Fibroblast of mammary gland (primary cell): ENCODE results near the gene USP3.

Experiments used
- DNase-seq: peaks from one replicate; pipeline ENCODE4 v3.0.0-alpha.2; 2010; ENCODE audit warnings: low read depth
- H3K4me3 ChIP-seq: 2 replicates; pipeline ENCODE4 v1.5.1; 2011; ENCODE audit warnings: low read depth, mild to moderate bottlenecking, low read length, moderate library complexity; ENCODE audit not compliant: control insufficient read depth
- TF ChIP-seq, protein P1 (sequence below): conservative IDR thresholded peaks from 2 replicates; pipeline ENCODE4 v1.5.1; 2011; ENCODE audit warnings: low read depth, low read length, inconsistent platforms; ENCODE audit not compliant: control insufficient read depth, insufficient read depth

USP3 gene

DNA sequence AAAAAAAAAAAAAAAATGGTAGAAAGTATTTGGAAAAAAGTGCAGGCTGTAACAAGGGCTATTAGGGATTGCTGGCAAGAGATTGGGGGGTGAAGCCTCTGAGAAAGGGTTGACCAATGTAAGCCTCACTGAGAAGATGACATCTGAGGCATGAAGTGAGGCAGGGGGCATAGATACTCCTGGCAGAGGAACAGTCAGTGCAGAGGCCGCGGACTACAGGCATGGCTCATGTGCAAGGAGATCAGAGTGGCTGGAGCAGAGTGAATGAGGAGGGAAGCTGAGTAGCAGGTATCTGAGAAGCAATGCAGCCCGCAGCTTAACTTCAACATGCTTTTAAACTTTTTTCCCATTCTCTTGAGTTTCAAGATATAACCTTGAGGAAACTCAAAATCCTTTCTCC lies 98.2 kb downstream of the USP3 start:
- no peak for DNase-seq
- H3K4me3 ChIP-seq = no peak overlapping the region
- TF ChIP-seq, protein P1, sequence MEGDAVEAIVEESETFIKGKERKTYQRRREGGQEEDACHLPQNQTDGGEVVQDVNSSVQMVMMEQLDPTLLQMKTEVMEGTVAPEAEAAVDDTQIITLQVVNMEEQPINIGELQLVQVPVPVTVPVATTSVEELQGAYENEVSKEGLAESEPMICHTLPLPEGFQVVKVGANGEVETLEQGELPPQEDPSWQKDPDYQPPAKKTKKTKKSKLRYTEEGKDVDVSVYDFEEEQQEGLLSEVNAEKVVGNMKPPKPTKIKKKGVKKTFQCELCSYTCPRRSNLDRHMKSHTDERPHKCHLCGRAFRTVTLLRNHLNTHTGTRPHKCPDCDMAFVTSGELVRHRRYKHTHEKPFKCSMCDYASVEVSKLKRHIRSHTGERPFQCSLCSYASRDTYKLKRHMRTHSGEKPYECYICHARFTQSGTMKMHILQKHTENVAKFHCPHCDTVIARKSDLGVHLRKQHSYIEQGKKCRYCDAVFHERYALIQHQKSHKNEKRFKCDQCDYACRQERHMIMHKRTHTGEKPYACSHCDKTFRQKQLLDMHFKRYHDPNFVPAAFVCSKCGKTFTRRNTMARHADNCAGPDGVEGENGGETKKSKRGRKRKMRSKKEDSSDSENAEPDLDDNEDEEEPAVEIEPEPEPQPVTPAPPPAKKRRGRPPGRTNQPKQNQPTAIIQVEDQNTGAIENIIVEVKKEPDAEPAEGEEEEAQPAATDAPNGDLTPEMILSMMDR = no peak

DNA sequence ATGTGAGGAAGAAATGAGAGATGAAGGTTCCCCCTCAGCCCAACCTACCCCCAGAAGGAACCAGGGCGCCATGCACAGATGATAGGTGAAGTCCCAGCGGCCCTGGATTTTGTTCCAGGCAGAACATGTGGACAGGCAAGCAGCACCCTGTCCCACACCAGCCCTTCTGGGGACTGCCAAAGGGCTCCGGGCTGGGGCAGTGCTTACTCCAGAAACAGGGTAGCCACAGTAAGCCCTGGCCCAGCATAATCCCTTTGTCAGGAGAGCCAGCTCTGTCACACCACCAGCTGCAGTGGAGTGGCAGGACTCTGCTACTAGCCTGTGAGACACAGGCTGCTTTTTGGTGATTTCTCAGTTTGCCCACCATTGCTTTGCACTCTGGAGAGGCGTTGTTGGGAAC lies 99.1 kb downstream of the USP3 start:
- TF ChIP-seq, protein P1 = no peak
- no peak for DNase-seq
- H3K4me3 ChIP-seq = no peak overlapping the region

DNA sequence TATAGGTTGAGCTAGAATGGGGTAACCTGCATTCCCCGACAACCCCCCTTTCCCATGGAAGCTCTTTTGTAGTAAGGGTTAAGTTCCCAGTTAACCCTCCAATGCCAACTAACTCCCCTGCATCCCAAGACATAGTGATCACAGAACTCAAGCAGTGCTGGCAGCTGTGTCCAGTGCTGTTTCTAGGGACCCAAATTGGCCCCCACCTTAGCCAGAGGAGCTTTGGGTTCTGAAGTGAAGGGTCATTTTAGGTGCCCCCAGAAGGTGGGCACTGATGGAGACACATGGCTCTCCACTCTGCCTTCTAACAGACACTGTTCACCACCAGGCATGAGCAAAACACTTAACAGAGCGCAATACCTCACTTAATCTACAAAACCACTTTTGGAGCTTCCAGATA lies 99.9 kb downstream of the USP3 start:
- no peak overlapping the region for H3K4me3 ChIP-seq
- TF ChIP-seq, protein P1 = no peak
- DNase-seq = no peak

DNA sequence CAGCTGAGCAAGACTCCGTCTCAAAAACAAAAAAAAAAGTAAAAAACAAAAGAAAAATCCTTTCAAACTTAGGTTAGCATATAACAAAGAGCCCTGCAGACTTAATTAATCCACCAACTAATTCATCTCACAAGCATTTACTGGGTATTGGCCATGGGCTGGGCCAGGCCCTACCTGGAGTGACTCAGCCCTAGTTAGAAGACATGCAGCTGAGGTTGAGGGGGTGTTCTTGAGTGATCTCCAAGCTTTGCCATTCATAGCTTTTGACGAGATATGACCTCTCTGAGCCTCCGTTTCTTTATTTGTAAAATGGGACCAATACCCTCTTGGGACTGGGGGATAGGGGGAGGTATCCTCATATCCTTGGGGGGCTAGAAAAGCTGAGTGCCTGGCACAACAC lies 100.6 kb downstream of the USP3 start:
- TF ChIP-seq, protein P1 = no peak
- no peak for DNase-seq
- no peak overlapping the region for H3K4me3 ChIP-seq

DNA sequence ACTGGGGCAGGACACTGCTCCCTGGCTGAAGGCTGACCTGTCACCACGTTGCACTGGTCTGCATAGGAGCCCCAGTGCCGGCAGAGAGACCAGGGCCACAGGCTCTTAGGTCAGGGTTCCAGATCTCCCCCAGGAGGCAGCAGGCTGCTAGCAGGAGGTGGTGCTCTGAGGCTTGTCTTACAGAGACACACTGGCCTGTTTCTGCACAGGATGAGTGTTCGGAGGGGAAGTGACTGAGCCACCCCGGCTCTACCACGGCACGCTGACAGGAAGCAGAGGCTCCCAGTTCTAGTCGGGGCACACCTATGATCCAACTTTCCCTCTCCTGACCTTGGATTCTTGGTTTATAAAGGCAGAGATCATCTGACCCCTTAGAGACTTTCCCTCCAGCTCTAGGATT lies 101.4 kb downstream of the USP3 start:
- no peak overlapping the region for H3K4me3 ChIP-seq
- TF ChIP-seq, protein P1 = no peak
- no peak for DNase-seq

DNA sequence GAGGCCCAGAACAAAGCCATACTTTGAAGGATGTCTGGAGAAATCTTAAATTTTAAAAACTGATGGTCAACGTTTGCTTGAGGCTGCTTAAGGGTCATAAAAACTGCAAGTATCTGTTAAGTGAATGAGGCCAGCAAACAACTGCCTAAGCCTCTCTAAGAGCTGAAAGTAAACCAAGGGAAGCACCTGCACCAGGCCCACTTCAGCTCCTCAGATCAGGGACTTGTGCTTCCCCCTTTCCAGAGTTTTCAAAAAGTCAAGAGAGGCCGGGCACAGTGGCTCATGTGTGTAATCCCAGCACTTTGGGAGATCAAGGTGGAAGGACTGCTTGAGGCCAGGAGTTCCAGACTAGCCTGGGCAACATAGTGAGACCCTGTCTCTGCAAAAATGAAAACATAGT lies 101.9 kb downstream of the USP3 start:
- TF ChIP-seq, protein P1 = no peak
- no peak for DNase-seq
- H3K4me3 ChIP-seq = no peak overlapping the region

DNA sequence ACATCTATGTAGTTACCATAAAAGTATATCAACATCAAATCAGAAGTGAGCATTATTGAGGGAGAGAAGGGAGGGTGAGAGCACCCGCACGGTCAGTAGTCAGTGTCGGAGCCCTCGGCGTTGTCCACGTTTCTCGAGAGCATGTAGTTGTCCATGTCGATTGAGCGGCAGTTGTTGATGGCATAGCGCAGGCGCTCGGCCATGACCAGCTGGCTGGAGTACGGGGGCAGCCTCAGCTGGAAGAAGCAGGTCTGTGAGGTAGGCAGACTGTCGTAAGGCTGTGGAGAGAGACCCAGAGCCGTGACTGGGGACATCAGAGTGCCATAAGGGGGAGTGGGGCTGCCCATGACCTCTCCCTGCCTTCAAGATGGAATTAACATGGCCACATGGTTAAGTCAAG lies 104.6 kb downstream of the USP3 start:
- no peak overlapping the region for H3K4me3 ChIP-seq

More for the DNA sequence above, 104.6 kb downstream of the USP3 start:
- no peak for DNase-seq
- TF ChIP-seq, protein P1 = no peak
